ACC112 (cell line): Measurements from ENCODE around the gene FOCAD.

ENCODE experiments used
- H2AFZ ChIP-seq: fragments of 200-600 bp; sonication (generic); one replicate; pipeline ENCODE4 v1.6.0; 2017; ENCODE audit warnings: antibody characterized with exemption, low read length; ENCODE audit not compliant: unreplicated experiment
- H3K27ac ChIP-seq: fragments of 200-600 bp; sonication (generic); 2 replicates; pipeline ENCODE4 v1.5.1; 2014; ENCODE audit warnings: low read depth, mild to moderate bottlenecking, antibody characterized with exemption, low read length, moderate library complexity
- H3K27me3 ChIP-seq: fragments of 200-600 bp; sonication (generic); 2 replicates; pipeline ENCODE4 v1.6.1; 2014; ENCODE audit warnings: mild to moderate bottlenecking, antibody characterized with exemption, low read length, moderate library complexity, mixed read lengths; ENCODE audit not compliant: insufficient read depth
- H3K36me3 ChIP-seq: fragments of 200-600 bp; sonication (generic); 2 replicates; pipeline ENCODE4 v1.6.1; 2016; ENCODE audit warnings: mild to moderate bottlenecking, antibody characterized with exemption, low read length, moderate library complexity, mixed read lengths; ENCODE audit not compliant: insufficient read depth
- H3K4me1 ChIP-seq: fragments of 200-600 bp; sonication (generic); one replicate; pipeline ENCODE4 v1.6.1; 2016; ENCODE audit warnings: low read length, mixed read lengths; ENCODE audit not compliant: insufficient read depth, unreplicated experiment, control insufficient read depth
- H3K4me3 ChIP-seq: fragments of 200-600 bp; sonication (generic); 2 replicates; pipeline ENCODE4 v1.5.1; 2014; ENCODE audit warnings: mild to moderate bottlenecking, low read depth, low read length
- H3K79me2 ChIP-seq: fragments of 200-600 bp; sonication (generic); one replicate; pipeline ENCODE4 v1.6.0; 2016; ENCODE audit warnings: low read length; ENCODE audit not compliant: control insufficient read depth, unreplicated experiment, insufficient read depth

The FOCAD gene

DNA sequence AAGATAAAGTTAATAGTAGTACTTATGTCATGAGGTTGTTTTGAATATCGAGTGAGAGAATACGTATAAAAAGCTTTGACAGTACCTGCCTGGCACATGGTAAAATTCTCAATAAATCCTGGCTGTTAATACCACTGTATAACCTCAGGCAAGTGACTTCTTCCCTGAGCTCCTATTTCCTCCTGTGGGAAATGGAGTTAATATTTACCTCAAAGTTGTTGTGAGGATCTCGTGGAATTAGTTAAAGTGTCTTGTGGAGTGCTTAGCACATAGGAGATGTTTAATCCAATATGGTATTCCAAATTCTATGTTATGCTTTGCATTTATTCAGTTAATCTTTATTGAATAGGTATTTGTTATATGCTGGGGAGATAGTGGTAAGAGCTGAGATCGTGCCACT is 18.5 kb downstream of the FOCAD start:
- Histone ChIP-seq H3K27ac (no peak overlapping the region), H3K27me3 (no peaks in the 10 kb centered on the region), H2AFZ (no peak overlapping the region)

DNA sequence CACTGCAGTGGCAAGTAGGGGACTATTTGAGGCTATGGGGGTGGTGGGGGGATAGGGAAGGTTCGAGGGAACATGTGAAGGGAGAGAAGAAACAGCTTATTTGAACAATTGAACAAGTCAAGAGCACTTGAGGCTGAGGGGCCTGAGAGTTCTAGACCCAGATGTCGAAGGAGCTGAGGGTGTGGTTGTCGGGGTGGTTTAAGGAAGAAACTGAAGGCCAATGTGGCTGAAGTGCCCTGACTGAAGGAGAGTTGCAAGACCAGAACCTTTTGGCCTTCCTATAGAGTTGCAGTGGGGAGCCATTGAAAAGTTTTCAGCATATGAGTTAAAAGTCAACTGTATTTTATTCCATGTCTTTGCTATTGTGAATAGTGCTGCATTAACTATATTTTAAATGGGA is 19.1 kb downstream of the FOCAD start:
- Histone ChIP-seq H3K27me3 (no peaks in the 10 kb centered on the region), H3K27ac (no peak overlapping the region), H2AFZ (no peak overlapping the region), H3K36me3 (no peaks in the 10 kb centered on the region), H3K4me1 (peaks cover 5% of the 10 kb centered on the region), H3K79me2 (peaks cover 14% of the 10 kb centered on the region), H3K4me3 (no peak overlapping the region)

More for the DNA sequence above, 18.5 kb downstream of the FOCAD start:
- H3K79me2 ChIP-seq: peaks cover 14% of the 10 kb centered on the region
- H3K36me3 ChIP-seq: no peaks in the 10 kb centered on the region
- no peak overlapping the region for H3K4me3 ChIP-seq
- peaks cover 5% of the 10 kb centered on the region for H3K4me1 ChIP-seq

DNA sequence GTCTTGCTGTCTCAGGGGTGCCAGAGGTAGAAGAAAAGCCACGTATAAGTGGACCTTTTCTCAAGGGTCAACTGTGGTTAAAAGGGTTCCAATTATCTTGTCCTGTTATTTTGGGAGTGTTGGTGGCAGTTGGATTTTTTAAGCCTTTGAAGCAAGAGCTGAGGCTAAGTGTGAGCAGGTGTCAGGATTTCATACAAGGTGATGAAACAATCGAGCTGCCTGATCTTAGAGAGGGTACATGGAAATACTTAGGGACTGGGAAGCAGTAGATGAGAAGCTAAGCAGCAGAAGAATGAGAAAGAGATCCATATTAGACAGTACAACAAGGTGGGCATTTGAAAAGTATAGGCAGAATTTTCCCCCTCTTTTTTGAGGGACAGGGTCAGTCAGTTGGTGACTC is 23.6 kb downstream of the FOCAD start:
- no peak overlapping the region for H3K4me3 ChIP-seq
- no peak overlapping the region for H3K27ac ChIP-seq
- H2AFZ ChIP-seq: no peak overlapping the region
- peaks cover 5% of the 10 kb centered on the region for H3K4me1 ChIP-seq
- H3K27me3 ChIP-seq: no peaks in the 10 kb centered on the region
- peaks cover 7% of the 10 kb centered on the region for H3K79me2 ChIP-seq
- no peaks in the 10 kb centered on the region for H3K36me3 ChIP-seq

DNA sequence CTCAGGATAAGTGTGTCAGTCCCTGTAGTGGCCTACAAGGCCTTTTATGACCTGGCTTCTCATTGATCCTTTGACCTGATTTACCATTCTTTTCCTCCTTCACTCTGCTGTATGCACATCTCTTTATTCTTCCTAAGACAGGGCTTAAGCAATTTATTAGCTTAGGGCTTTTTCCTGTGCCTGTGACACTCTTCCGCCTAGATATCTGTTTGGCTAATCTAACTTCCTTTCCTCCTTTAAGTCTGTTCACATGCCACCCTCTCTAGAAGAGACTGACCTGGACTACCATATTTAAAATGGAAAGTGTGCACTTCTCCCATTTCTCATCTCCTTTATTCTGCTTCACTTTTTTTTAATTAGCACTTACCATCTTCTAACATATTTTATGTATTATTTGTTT is 29.1 kb downstream of the FOCAD start:
- no peaks in the 10 kb centered on the region for H3K4me1 ChIP-seq
- peaks cover 6% of the 10 kb centered on the region for H3K79me2 ChIP-seq
- H2AFZ ChIP-seq: no peak overlapping the region
- H3K36me3 ChIP-seq: no peaks in the 10 kb centered on the region
- H3K4me3 ChIP-seq: no peak overlapping the region
- H3K27me3 ChIP-seq: no peaks in the 10 kb centered on the region
- H3K27ac ChIP-seq: no peak overlapping the region

DNA sequence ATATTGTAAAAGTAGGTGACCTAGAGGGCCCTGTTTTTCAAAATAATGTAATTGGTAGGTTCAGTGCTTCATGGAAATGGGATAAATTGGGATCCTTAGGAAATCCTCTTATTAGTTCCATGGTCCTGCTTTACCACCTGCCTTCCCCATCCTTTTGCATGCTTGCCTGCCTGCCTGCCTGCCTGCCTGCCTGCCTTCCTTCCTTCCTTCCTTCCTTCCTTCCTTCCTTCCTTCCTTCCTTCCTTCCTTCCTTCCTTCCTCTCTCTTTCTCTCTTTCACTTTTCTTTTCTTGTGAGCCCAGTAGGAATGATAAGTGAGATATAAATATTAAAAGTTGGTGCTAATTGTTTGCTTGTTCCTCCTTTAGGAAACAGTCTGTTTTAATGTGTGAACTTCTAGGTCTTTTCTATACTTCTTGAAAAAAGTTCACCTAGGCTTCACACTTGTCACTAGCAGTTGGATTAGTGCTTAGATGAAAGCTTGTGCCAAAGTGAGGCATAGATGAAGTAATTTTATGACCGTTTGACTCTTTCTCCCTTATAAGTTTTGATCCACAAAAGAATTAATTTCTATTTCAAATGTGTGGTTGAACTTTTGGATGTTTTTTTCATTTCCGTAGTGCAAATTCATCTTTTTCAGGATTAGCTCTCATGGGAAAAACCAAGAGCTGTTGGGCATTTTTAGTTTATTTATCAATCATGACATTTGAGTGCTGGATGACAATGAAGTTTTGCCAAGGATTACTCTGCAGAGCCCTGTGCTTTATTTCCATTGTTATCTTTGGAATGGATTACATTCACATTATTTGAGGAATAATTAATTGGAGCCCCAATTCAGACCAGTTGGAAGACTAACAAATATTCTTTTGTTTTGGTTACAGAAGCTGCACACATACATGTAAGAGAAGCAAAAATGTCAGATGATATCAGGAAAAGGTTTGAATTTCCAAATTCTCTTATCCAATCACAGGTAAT is 30.7 kb downstream of the FOCAD start:
- Histone ChIP-seq H3K36me3 (no peaks in the 10 kb centered on the region), H3K4me1 (no peaks in the 10 kb centered on the region), H2AFZ (no peak overlapping the region), H3K79me2 (peaks cover 6% of the 10 kb centered on the region), H3K27ac (no peak overlapping the region), H3K4me3 (no peak overlapping the region), H3K27me3 (no peaks in the 10 kb centered on the region)

DNA sequence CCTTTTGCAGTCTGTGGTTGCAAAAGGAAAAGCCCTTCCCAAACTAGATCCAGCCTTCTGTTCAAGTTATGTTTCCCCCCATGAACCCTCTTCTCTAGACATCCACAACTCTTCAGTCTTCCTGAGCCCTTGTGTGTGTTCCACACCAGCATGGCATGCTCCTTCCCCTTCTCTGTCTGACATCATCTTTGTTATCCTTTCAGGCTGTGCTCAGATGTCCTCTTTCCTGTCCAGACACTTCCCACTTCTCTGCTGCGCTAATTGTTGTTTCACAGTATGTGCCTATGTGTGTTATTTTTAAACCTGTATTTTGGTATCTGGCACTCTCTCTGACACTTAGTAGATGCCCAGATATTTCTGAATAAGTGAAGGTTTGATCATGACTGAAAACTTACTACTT is 38.2 kb downstream of the FOCAD start:
- Histone ChIP-seq H3K36me3 (peaks cover 10% of the 10 kb centered on the region; the same call in 1 of the 2 replicates), H3K4me3 (no peak overlapping the region), H3K27me3 (no peaks in the 10 kb centered on the region), H2AFZ (no peak overlapping the region), H3K4me1 (peaks cover 7% of the 10 kb centered on the region), H3K27ac (no peak overlapping the region), H3K79me2 (no peaks in the 10 kb centered on the region)

DNA sequence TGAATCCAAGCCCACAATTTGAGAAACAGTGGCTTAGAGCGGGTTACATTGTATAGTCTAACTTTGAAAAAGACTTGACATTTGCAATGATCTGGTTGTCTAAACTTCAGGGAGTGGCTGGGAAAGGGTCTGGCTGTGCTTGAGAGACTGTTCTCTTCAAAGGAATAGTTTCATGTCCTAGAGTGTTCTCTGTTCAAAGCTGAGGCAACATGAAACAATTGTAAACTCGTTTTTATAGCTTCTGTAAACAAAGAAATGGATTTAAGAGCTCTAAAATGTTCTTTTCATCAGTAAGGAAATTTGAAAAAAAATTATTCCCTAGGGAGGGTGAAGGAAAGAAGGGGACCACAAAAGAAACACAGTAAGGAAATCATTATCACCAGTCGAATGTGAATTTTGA is 41.6 kb downstream of the FOCAD start:
- peak overlapping the region; percentile 22; the same call in 1 of the 2 replicates for H3K4me3 ChIP-seq
- peaks cover 8% of the 10 kb centered on the region for H3K36me3 ChIP-seq
- no peaks in the 10 kb centered on the region for H3K27me3 ChIP-seq
- no peak overlapping the region for H3K27ac ChIP-seq
- H2AFZ ChIP-seq: no peak overlapping the region
- no peaks in the 10 kb centered on the region for H3K79me2 ChIP-seq
- H3K4me1 ChIP-seq: peaks cover 7% of the 10 kb centered on the region

DNA sequence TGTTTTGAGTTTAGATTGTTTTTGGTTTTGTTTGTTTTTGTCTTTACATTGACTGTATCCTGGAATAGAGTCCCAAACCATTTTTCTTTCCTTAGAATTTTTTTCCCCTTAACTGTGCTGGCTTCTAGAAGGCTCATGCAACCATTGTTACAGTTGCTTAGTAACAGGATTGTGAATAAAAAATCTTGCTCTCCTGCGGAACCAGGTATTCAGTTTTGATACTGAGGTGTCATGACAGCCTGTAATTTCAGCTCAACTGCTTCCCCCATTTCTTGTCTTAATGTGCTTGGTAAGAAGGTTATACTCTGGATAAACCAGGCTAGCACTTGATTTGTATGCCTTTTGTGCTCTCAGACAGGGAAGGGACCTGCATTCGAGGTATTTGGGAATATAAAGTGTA is 42.1 kb downstream of the FOCAD start:
- Histone ChIP-seq H3K36me3 (peaks cover 6% of the 10 kb centered on the region; the same call in 1 of the 2 replicates), H3K79me2 (no peaks in the 10 kb centered on the region), H3K27ac (no peak overlapping the region), H2AFZ (no peak overlapping the region), H3K4me1 (peaks cover 7% of the 10 kb centered on the region), H3K27me3 (no peaks in the 10 kb centered on the region), H3K4me3 (0 out of 2 replicates have a peak overlapping the region, but pooled peaks have one; percentile 22)

DNA sequence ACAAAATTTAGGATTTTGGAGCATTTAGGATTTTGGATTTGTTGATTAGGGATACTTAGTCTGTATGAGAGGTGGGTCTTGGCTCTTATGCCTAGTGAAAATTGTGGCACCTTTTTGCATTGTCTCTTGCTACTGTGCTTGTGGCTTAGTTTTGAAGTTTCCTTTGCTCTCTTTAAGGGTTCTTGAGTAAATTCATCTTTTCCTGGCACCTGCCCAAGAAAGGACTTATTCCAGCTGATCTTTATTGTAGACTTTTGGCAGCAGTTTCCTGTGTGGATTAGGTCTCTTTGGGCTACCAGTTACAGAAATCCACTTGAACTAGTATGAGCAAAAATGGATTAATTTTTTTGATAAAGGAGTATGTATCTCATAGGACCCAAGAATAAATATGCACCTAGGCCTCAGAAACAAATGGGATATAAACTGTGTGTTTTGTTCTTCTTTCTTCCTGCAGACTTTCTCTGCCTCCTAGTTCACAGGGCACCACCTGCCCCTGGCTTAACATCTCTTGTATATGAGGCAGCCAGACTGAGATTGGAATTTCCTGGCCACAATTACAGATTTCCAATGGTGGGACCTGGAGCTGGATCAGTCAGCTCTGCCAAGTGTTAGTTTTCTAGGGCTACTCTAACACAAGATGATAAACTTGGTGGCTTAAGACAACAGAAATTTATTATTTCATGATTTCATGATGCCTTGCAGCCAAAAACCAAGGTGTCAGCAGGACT is 44.6 kb downstream of the FOCAD start:
- Histone ChIP-seq H3K27me3 (no peaks in the 10 kb centered on the region), H3K4me1 (peaks cover 13% of the 10 kb centered on the region), H3K4me3 (no peak overlapping the region), H3K27ac (no peak overlapping the region), H3K79me2 (no peaks in the 10 kb centered on the region), H3K36me3 (peaks cover 6% of the 10 kb centered on the region; the same call in 1 of the 2 replicates), H2AFZ (no peak overlapping the region)

DNA sequence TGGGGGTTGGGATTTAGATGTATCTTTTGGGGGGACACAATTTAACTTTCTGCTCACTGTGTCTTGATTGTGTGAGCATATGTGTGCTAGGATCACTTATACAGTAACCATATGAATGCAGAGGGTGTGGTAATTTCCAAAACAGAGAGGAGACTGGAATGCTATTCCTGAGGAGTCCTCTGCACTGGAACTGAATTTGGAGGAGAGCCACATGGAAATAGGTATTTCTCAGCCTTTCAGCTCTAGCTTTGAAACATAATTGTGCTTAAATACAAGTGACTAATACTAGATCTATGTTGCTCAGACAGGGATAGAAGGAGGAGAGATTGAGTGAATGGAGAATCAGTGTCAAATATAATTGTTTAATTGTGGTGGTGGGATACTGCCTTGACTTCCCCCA is 45.5 kb downstream of the FOCAD start:
- no peak overlapping the region for H3K4me3 ChIP-seq
- H2AFZ ChIP-seq: no peak overlapping the region
- no peak overlapping the region for H3K27ac ChIP-seq
- no peaks in the 10 kb centered on the region for H3K79me2 ChIP-seq
- peaks cover 6% of the 10 kb centered on the region; the same call in 1 of the 2 replicates for H3K36me3 ChIP-seq
- H3K27me3 ChIP-seq: no peaks in the 10 kb centered on the region
- peaks cover 13% of the 10 kb centered on the region for H3K4me1 ChIP-seq
